ENCODE results near the gene NUP93. TPM values are rescaled to one million over a fixed set of nuclear protein-coding genes. Genes with fewer than 3 reads are reported as not detected.

The NUP93 gene
- total RNA-seq, 1 donor from 2014 or later, result 27.1 TPM

GRCh38 chr16:56764835-56765234 lies 34.9 kb downstream of the NUP93 start:
- Histone ChIP-seq H3K27ac (replicated peaks) (no peak overlapping the region), H3K9me3 (replicated peaks) (no peaks in the 10 kb centered on the region), H3K4me3 (no peak overlapping the region), H3K27me3 (ENCODE audit: low read depth) (no peaks in the 10 kb centered on the region), H3K36me3 (peaks cover 12% of the 10 kb centered on the region), H3K4me1 (peaks cover 11% of the 10 kb centered on the region)
- TF ChIP-seq, protein P1, sequence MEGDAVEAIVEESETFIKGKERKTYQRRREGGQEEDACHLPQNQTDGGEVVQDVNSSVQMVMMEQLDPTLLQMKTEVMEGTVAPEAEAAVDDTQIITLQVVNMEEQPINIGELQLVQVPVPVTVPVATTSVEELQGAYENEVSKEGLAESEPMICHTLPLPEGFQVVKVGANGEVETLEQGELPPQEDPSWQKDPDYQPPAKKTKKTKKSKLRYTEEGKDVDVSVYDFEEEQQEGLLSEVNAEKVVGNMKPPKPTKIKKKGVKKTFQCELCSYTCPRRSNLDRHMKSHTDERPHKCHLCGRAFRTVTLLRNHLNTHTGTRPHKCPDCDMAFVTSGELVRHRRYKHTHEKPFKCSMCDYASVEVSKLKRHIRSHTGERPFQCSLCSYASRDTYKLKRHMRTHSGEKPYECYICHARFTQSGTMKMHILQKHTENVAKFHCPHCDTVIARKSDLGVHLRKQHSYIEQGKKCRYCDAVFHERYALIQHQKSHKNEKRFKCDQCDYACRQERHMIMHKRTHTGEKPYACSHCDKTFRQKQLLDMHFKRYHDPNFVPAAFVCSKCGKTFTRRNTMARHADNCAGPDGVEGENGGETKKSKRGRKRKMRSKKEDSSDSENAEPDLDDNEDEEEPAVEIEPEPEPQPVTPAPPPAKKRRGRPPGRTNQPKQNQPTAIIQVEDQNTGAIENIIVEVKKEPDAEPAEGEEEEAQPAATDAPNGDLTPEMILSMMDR (IDR thresholded peaks at IDR 0.05; ENCODE audit: borderline replicate concordance), result no peak
- intact Hi-C loops (cut with micrococcal nuclease), result no loop called here
- DNase-seq, result no peak

DNA sequence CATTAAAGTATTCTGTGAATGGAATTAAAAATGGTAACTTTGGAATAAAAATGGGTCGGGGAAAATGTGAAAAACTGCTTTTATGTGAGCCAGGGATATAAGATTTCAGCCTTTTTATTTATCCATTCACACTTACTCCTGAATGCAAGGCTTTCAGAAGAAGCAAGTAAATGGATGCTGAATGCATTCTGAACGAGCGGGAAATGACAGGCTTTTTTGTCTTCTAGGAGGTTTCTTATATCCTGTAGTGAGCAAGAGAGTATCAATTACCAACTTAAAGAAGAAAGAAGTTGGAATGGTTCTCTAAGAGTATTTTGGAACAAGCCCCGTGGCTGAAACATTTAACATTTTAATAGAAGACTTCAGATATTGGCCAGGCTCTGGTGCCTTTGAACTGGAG lies 36.0 kb downstream of the NUP93 start:
- no peak overlapping the region for H3K27ac ChIP-seq (replicated peaks)

DNA sequence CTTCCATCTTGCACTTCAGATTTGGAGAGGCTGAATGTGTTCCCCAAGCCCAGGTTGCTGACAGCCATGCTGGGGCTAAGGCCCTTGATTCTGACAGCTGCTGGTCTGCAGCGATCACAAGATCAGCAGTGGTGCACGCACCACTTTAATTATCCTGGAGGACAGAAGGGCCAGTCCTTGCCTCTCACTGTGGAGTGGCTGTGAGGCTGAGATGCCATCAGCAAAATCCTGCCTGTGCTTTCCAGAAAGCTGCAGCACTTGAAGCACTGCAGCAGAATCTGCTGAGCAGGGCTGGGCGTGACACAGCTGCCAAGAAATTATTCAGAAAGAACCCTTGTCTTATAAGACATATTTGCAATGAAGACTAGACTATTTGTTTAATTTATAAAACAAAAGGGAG lies 37.1 kb downstream of the NUP93 start:
- intact Hi-C loops (cut with micrococcal nuclease), result no loop called here
- Histone ChIP-seq H3K27ac (replicated peaks) (no peak overlapping the region), H3K27me3 (ENCODE audit: low read depth) (no peaks in the 10 kb centered on the region), H3K9me3 (replicated peaks) (no peaks in the 10 kb centered on the region), H3K36me3 (no peaks in the 10 kb centered on the region), H3K4me1 (peaks cover 16% of the 10 kb centered on the region), H3K4me3 (no peak overlapping the region)
- DNase-seq, result no peak
- TF ChIP-seq, protein P1 (IDR thresholded peaks at IDR 0.05; ENCODE audit: borderline replicate concordance), result no peak

More for the DNA sequence above, 36.0 kb downstream of the NUP93 start:
- H3K4me1 ChIP-seq, result peaks cover 11% of the 10 kb centered on the region
- no peaks in the 10 kb centered on the region for H3K9me3 ChIP-seq (replicated peaks)
- TF ChIP-seq, protein P1 (IDR thresholded peaks at IDR 0.05; ENCODE audit: borderline replicate concordance), result no peak
- DNase-seq, result no peak
- H3K36me3 ChIP-seq, result peaks cover under 1% of the 10 kb centered on the region
- H3K27me3 ChIP-seq (ENCODE audit: low read depth), result no peaks in the 10 kb centered on the region
- no peak overlapping the region for H3K4me3 ChIP-seq
- intact Hi-C loops (cut with micrococcal nuclease), result no loop called here

GRCh38 chr16:56769677-56770076 lies 39.7 kb downstream of the NUP93 start:
- no peaks in the 10 kb centered on the region for H3K9me3 ChIP-seq (replicated peaks)
- peaks cover 16% of the 10 kb centered on the region for H3K4me1 ChIP-seq
- no peaks in the 10 kb centered on the region for H3K36me3 ChIP-seq
- H3K27me3 ChIP-seq (ENCODE audit: low read depth), result no peaks in the 10 kb centered on the region
- intact Hi-C loops (cut with micrococcal nuclease), result no loop called here
- no peak overlapping the region for H3K27ac ChIP-seq (replicated peaks)
- no peak for DNase-seq
- TF ChIP-seq, protein P1 (IDR thresholded peaks at IDR 0.05; ENCODE audit: borderline replicate concordance), result no peak
- H3K4me3 ChIP-seq, result no peak overlapping the region

GRCh38 chr16:56771558-56772279 lies 41.8 kb downstream of the NUP93 start:
- intact Hi-C loops (cut with micrococcal nuclease), result no loop called here
- no peak overlapping the region for H3K4me3 ChIP-seq

More at GRCh38 chr16:56771558-56772279, 41.8 kb downstream of the NUP93 start:
- no peak overlapping the region for H3K27ac ChIP-seq (replicated peaks)
- H3K4me1 ChIP-seq, result peaks cover 15% of the 10 kb centered on the region
- H3K9me3 ChIP-seq (replicated peaks), result no peaks in the 10 kb centered on the region
- TF ChIP-seq, protein P1 (IDR thresholded peaks at IDR 0.05; ENCODE audit: borderline replicate concordance), result no peak
- DNase-seq, result no peak
- H3K27me3 ChIP-seq (ENCODE audit: low read depth), result no peaks in the 10 kb centered on the region
- no peaks in the 10 kb centered on the region for H3K36me3 ChIP-seq
